Gastrocnemius medialis (tissue), 4 donors: ENCODE results near the gene RGPD3. TPM values are rescaled to one million over a fixed set of nuclear protein-coding genes. Genes with fewer than 3 reads are reported as not detected.

Experiments used
- ATAC-seq, 2 donors: fragments of 150-250 bp; one replicate each; pipeline ENCODE4 v1.9.1; 2016
- DNase-seq, 2 donors: peaks; one replicate each; pipeline ENCODE4 v3.0.0-alpha.2; 2019
- H3K27ac ChIP-seq, 4 donors: fragments of 200-600 bp; sonication (generic); 1 replicate in 1 of 4; 2 replicates in 3 of 4; pipeline ENCODE4 v1.5.1; 2016 to 2018; ENCODE audit warnings: mild to moderate bottlenecking in 2 of 4, moderate library complexity in 1 of 4
- H3K27me3 ChIP-seq, 3 donors: fragments of 200-600 bp; sonication (generic) in 2 of 3; 1 replicate in 1 of 3; 2 replicates in 2 of 3; pipeline versions ENCODE4 v1.5.1 to v1.6.0; 2016 to 2019; ENCODE audit warnings: mild to moderate bottlenecking in 1 of 3, moderate library complexity in 1 of 3
- H3K36me3 ChIP-seq, 2 donors: fragments of 200-600 bp; sonication (generic) in 1 of 2; one replicate each; pipeline ENCODE4 v1.5.1; 2017 to 2018
- H3K4me1 ChIP-seq, 2 donors: fragments of 200-600 bp; sonication (generic) in 1 of 2; one replicate each; pipeline ENCODE4 v1.5.1; 2016 to 2017; ENCODE audit warnings: mild to moderate bottlenecking in 2 of 2
- H3K4me3 ChIP-seq, 4 donors: fragments of 200-600 bp; sonication (generic) in 3 of 4; 1 replicate in 1 of 4; 2 replicates in 3 of 4; pipeline ENCODE4 v1.5.1; 2016 to 2019; ENCODE audit warnings: mild to moderate bottlenecking in 2 of 4
- H3K9me3 ChIP-seq, 3 donors: fragments of 200-600 bp; sonication (generic) in 2 of 3; 1 replicate in 1 of 3; 2 replicates in 2 of 3; pipeline ENCODE4 v1.5.1; 2016 to 2019
- POLR2A ChIP-seq, 2 donors: fragments of 450-650 bp; IDR thresholded peaks; one replicate each; pipeline ENCODE4 v1.6.1; 2017; ENCODE audit warnings: antibody characterized with exemption in 2 of 2, mild to moderate bottlenecking in 2 of 2, moderate library complexity in 2 of 2
- in situ Hi-C, 4 donors: fragments of 200-750 bp; cut with MboI; loops; one replicate each; pipeline versions ENCODE4 v1.15.0 to v1.8.0; 2017; ENCODE audit warnings: low sequenced_read_pairs in 4 of 4
- intact Hi-C: fragments of 100-400 bp; cut with DNase I; formaldehyde crosslinking; loops from one replicate; pipeline ENCODE4 v1.15.1; 2023; ENCODE audit warnings: low total_unique reads
- total RNA-seq, 4 donors: library from RNA; depleted of rRNA; stranded (reverse); fragments of >200 nt; gene quantifications; one replicate each; pipeline versions ENCODE4 v1.1.0 to v1.2.3, GENCODE V29; 2016
- TF ChIP-seq, protein P1 (sequence below), 5 experiments: fragments of 450-650 bp in 3 of 5; fragments of 200-600 bp in 2 of 5; sonication (generic) in 2 of 5; IDR thresholded peaks in 4 of 5; conservative IDR thresholded peaks in 1 of 5; 1 replicate in 4 of 5; 2 replicates in 1 of 5; pipeline ENCODE4 v1.5.1; 2016 to 2019; ENCODE audit warnings: antibody characterized with exemption in 5 of 5, mild to moderate bottlenecking in 3 of 5, moderate library complexity in 3 of 5

RGPD3 gene
- total RNA-seq, 4 donors from 2014 or later = 0.15 to 0.38 (median 0.23) TPM; not detected in 1

DNA sequence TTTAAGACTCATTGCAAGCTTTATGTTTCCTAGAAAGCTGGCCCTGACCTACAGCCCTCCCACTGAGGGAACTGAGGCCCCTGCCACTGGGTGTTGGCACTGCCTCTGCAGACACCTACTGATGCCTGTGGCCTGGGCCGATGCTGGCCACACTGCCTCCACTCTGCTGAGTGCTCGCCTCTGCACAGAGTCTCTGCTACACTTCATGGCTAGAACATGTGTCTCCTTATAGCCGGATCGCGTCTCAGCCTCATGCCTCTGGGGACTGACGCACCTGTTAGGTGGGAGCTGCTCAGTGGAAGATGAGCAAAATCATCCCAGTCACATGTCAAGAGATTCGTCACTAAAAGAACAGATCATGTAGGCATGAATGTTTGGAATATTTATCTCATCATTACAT, 108.7 kb downstream of the RGPD3 start:
- ATAC-seq = no peak
- in situ Hi-C loops (no loop called here), intact Hi-C loops (no loop called here)
- TF ChIP-seq POLR2A (IDR thresholded peaks at IDR 0.05) = no peak
- TF ChIP-seq, protein P1, sequence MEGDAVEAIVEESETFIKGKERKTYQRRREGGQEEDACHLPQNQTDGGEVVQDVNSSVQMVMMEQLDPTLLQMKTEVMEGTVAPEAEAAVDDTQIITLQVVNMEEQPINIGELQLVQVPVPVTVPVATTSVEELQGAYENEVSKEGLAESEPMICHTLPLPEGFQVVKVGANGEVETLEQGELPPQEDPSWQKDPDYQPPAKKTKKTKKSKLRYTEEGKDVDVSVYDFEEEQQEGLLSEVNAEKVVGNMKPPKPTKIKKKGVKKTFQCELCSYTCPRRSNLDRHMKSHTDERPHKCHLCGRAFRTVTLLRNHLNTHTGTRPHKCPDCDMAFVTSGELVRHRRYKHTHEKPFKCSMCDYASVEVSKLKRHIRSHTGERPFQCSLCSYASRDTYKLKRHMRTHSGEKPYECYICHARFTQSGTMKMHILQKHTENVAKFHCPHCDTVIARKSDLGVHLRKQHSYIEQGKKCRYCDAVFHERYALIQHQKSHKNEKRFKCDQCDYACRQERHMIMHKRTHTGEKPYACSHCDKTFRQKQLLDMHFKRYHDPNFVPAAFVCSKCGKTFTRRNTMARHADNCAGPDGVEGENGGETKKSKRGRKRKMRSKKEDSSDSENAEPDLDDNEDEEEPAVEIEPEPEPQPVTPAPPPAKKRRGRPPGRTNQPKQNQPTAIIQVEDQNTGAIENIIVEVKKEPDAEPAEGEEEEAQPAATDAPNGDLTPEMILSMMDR (IDR thresholded peaks at IDR 0.05 in 4 of 5, conservative IDR thresholded peaks at IDR 0.05 in 1 of 5) = no peak
- Histone ChIP-seq H3K27ac (no peak overlapping the region), H3K4me3 (no peak overlapping the region), H3K9me3 (no peaks in the 10 kb centered on the region), H3K27me3 (no peaks in the 10 kb centered on the region), H3K36me3 (no peaks in the 10 kb centered on the region), H3K4me1 (no peaks in the 10 kb centered on the region)
- no peak for DNase-seq

GRCh38 chr2:106358521-106358920, 109.7 kb downstream of the RGPD3 start:
- DNase-seq (no peak), ATAC-seq (no peak)
- no peaks in the 10 kb centered on the region for H3K36me3 ChIP-seq
- H3K27ac ChIP-seq = no peak overlapping the region
- H3K9me3 ChIP-seq = no peaks in the 10 kb centered on the region
- no peaks in the 10 kb centered on the region for H3K4me1 ChIP-seq
- TF ChIP-seq POLR2A (IDR thresholded peaks at IDR 0.05) = no peak
- TF ChIP-seq, protein P1 (IDR thresholded peaks at IDR 0.05 in 4 of 5, conservative IDR thresholded peaks at IDR 0.05 in 1 of 5) = no peak
- intact Hi-C loops (no loop called here), in situ Hi-C loops (no loop called here)
- no peak overlapping the region for H3K4me3 ChIP-seq
- H3K27me3 ChIP-seq = no peaks in the 10 kb centered on the region

GRCh38 chr2:106358081-106358480, 110.1 kb downstream of the RGPD3 start:
- DNase-seq (no peak), ATAC-seq (no peak)
- Histone ChIP-seq H3K27me3 (no peaks in the 10 kb centered on the region), H3K36me3 (no peaks in the 10 kb centered on the region), H3K4me1 (no peaks in the 10 kb centered on the region), H3K27ac (no peak overlapping the region), H3K4me3 (no peak overlapping the region), H3K9me3 (no peaks in the 10 kb centered on the region)
- TF ChIP-seq, protein P1 (IDR thresholded peaks at IDR 0.05 in 4 of 5, conservative IDR thresholded peaks at IDR 0.05 in 1 of 5) = no peak
- TF ChIP-seq POLR2A (IDR thresholded peaks at IDR 0.05) = no peak
- in situ Hi-C loops = no loop called here
- intact Hi-C loops = no loop called here

DNA sequence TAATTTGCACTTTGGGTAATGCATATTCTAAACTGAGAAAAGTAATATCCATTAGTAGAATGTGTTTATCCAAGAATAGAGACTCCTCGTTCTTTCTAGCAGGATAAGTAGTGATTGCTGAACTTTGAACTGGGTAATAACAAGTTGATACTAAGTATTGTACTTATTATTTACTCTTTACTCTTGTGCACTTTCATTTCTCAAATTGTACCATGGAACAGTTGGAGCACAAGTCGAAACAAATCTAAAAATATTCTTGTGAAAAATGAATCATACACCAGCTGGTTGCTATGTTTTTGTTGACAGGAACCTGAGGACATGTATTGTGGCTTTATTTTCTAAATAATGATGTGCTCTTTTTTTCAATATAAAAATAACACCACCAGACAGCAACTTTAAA, 111.9 kb downstream of the RGPD3 start:
- no peak overlapping the region for H3K4me3 ChIP-seq
- no peak for TF ChIP-seq POLR2A (IDR thresholded peaks at IDR 0.05)
- TF ChIP-seq, protein P1 (IDR thresholded peaks at IDR 0.05 in 4 of 5, conservative IDR thresholded peaks at IDR 0.05 in 1 of 5) = no peak
- H3K27ac ChIP-seq = no peak overlapping the region
- ATAC-seq (peak in 1 of 2 donors; percentile 42), DNase-seq (no peak)
- no peaks in the 10 kb centered on the region for H3K36me3 ChIP-seq
- H3K9me3 ChIP-seq = no peaks in the 10 kb centered on the region
- in situ Hi-C loops = no loop called here
- intact Hi-C loops = no loop called here
- no peaks in the 10 kb centered on the region for H3K27me3 ChIP-seq
- H3K4me1 ChIP-seq = no peaks in the 10 kb centered on the region

- no peaks in the 10 kb centered on the region for H3K27me3 ChIP-seq
- no peaks in the 10 kb centered on the region for H3K36me3 ChIP-seq
- no peaks in the 10 kb centered on the region for H3K9me3 ChIP-seq
- intact Hi-C loops = no loop called here
- DNase-seq (no peak), ATAC-seq (no peak)
- in situ Hi-C loops = no loop called here
- no peak overlapping the region for H3K4me3 ChIP-seq
- no peaks in the 10 kb centered on the region for H3K4me1 ChIP-seq
- TF ChIP-seq POLR2A (IDR thresholded peaks at IDR 0.05) = no peak
- TF ChIP-seq, protein P1 (IDR thresholded peaks at IDR 0.05 in 4 of 5, conservative IDR thresholded peaks at IDR 0.05 in 1 of 5) = no peak
- H3K27ac ChIP-seq = no peak overlapping the region
Observed at GRCh38 chr2:106353676-106354075, 114.5 kb downstream of the RGPD3 start.
